ENCODE results near the gene VASN.

VASN gene

DNA sequence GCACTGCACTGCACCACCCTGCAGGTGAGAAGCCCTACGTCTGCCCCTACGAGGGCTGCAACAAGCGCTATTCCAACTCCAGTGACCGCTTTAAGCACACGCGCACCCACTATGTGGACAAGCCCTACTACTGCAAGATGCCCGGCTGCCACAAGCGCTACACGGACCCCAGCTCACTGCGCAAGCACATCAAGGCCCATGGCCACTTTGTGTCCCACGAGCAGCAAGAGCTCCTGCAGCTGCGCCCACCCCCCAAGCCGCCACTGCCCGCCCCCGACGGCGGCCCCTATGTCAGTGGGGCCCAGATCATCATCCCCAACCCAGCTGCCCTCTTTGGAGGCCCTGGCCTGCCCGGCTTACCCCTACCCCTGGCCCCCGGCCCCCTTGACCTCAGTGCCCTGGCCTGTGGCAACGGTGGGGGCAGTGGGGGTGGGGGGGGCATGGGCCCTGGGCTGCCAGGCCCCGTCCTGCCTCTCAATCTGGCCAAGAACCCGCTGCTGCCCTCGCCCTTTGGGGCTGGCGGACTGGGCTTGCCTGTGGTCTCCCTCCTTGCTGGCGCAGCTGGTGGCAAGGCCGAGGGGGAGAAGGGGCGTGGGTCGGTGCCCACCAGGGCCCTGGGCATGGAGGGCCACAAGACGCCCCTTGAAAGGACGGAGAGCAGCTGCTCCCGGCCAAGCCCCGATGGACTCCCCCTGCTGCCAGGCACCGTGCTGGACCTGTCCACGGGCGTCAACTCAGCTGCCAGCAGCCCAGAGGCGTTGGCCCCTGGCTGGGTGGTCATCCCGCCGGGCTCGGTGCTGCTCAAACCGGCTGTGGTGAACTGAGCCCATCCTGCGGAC is 34.7 kb upstream of the VASN start:
- H3K9me3 ChIP-seq (ENCODE audit: low read length): no peaks in the 10 kb centered on the region
- H4K20me1 ChIP-seq (ENCODE audit: insufficient read depth, low read length): no peaks in the 10 kb centered on the region
- no peaks in the 10 kb centered on the region for H3K9me2 ChIP-seq (ENCODE audit: low read depth, low read length)
- H3K27ac ChIP-seq (ENCODE audit: low read depth, low read length, poor library complexity, severe bottlenecking): no peak overlapping the region
- H3K4me1 ChIP-seq (ENCODE audit: insufficient read depth, low read length, severe bottlenecking): no peaks in the 10 kb centered on the region
- H2AFZ ChIP-seq (ENCODE audit: low read length): no peak overlapping the region
- H3K36me3 ChIP-seq (ENCODE audit: insufficient read depth, low read length): peaks cover 34% of the 10 kb centered on the region
- no peaks in the 10 kb centered on the region for H3F3A ChIP-seq (ENCODE audit: insufficient read depth, low read length)
- H3K27me3 ChIP-seq (ENCODE audit: insufficient read depth, low read length): no peaks in the 10 kb centered on the region
- no peak overlapping the region for H3K9ac ChIP-seq (ENCODE audit: low read length)
- no peak overlapping the region for H3K4me2 ChIP-seq (ENCODE audit: low read length)
- no peak for TF ChIP-seq CTCF (IDR thresholded peaks at IDR 0.05; ENCODE audit: low read length)
- TF ChIP-seq EZH2 (IDR thresholded peaks at IDR 0.05; ENCODE audit: borderline replicate concordance, low read length): no peak
- H3K79me2 ChIP-seq (ENCODE audit: insufficient read depth, low read length): no peaks in the 10 kb centered on the region
- no peak overlapping the region for H3K4me3 ChIP-seq (ENCODE audit: low read depth, low read length, poor library complexity, severe bottlenecking)

DNA sequence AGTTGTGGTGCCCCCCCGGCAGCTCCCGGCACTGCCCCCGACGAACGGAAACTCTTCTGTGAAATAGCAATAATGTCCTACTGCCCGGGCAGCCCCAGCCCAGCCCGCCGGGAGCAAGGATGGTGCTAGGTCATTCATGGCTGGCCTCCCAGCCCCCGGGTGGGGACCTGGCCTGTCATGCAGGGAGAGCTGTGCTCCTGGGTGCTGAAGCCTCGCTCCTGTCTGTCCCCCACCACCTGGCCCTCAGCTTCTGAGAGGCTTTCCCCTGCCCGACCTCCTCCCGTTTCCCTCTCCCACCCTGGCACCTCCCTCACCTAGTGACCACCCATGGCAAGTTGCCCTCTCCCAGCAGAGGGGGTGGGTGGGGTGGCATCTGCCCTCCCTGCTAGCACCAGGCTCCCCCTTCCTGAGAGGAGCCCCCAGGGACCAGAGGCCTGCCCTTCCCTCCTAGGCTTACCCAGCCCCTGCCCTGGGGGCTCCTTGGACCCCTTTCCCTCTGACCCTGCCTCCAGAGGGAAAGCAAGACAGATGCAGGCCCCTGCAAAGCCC is 34.0 kb upstream of the VASN start:
- Histone ChIP-seq H3K79me2 (ENCODE audit: insufficient read depth, low read length) (no peaks in the 10 kb centered on the region), H3K9me3 (ENCODE audit: low read length) (no peaks in the 10 kb centered on the region), H3K27ac (ENCODE audit: low read depth, low read length, poor library complexity, severe bottlenecking) (no peak overlapping the region), H3K36me3 (ENCODE audit: insufficient read depth, low read length) (peaks cover 35% of the 10 kb centered on the region), H3K9ac (ENCODE audit: low read length) (no peak overlapping the region), H3K4me3 (ENCODE audit: low read depth, low read length, poor library complexity, severe bottlenecking) (no peak overlapping the region), H3K4me2 (ENCODE audit: low read length) (no peak overlapping the region), H3K9me2 (ENCODE audit: low read depth, low read length) (no peaks in the 10 kb centered on the region), H4K20me1 (ENCODE audit: insufficient read depth, low read length) (no peaks in the 10 kb centered on the region), H2AFZ (ENCODE audit: low read length) (no peak overlapping the region), H3K27me3 (ENCODE audit: insufficient read depth, low read length) (no peaks in the 10 kb centered on the region), H3F3A (ENCODE audit: insufficient read depth, low read length) (no peaks in the 10 kb centered on the region), H3K4me1 (ENCODE audit: insufficient read depth, low read length, severe bottlenecking) (no peaks in the 10 kb centered on the region)
- TF ChIP-seq CTCF (IDR thresholded peaks at IDR 0.05; ENCODE audit: low read length): no peak
- no peak for TF ChIP-seq EZH2 (IDR thresholded peaks at IDR 0.05; ENCODE audit: borderline replicate concordance, low read length)

GRCh38 chr16:4338125-4338582 is 33.5 kb upstream of the VASN start:
- Histone ChIP-seq H3K9ac (ENCODE audit: low read length) (no peak overlapping the region), H3K27me3 (ENCODE audit: insufficient read depth, low read length) (no peaks in the 10 kb centered on the region), H4K20me1 (ENCODE audit: insufficient read depth, low read length) (no peaks in the 10 kb centered on the region), H2AFZ (ENCODE audit: low read length) (no peak overlapping the region), H3K9me2 (ENCODE audit: low read depth, low read length) (no peaks in the 10 kb centered on the region), H3K36me3 (ENCODE audit: insufficient read depth, low read length) (peaks cover 35% of the 10 kb centered on the region), H3K27ac (ENCODE audit: low read depth, low read length, poor library complexity, severe bottlenecking) (no peak overlapping the region), H3K4me2 (ENCODE audit: low read length) (no peak overlapping the region), H3F3A (ENCODE audit: insufficient read depth, low read length) (no peaks in the 10 kb centered on the region), H3K79me2 (ENCODE audit: insufficient read depth, low read length) (no peaks in the 10 kb centered on the region), H3K4me1 (ENCODE audit: insufficient read depth, low read length, severe bottlenecking) (no peaks in the 10 kb centered on the region), H3K9me3 (ENCODE audit: low read length) (no peaks in the 10 kb centered on the region), H3K4me3 (ENCODE audit: low read depth, low read length, poor library complexity, severe bottlenecking) (no peak overlapping the region)
- no peak for TF ChIP-seq CTCF (IDR thresholded peaks at IDR 0.05; ENCODE audit: low read length)
- no peak for TF ChIP-seq EZH2 (IDR thresholded peaks at IDR 0.05; ENCODE audit: borderline replicate concordance, low read length)
